NCI-H1092 treated with DMSO at 0.1 percent for 48 hours (cell line): ENCODE data around the gene ENOSF1.

ENCODE experiments used
- DNase-seq: peaks from one replicate; lab custom pipeline; 2025; lab: John Stamatoyannopoulos, UW

The ENOSF1 gene

DNA sequence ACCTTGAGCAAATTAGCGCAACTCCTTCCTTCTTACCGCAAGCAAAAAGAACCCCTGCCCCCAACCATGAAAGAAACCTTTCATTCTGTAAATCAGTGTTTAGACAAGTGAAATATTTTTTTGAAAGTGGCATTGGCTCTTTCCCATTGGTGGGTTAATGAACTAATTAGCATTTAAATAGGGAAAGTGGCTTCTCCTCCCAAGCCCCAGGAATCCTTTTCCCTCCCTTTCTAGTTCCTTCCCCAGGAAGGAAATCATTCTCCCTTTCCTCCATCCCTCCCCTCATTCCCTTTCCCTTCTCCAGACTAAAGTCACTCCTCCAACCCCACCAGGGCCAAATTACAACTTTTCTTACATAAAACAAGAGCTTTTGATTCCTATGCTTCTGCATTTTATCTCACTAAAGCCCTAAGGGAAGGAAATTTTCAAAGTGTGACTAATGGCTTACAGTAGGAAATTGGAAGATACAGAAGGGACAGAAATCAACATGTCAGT, 77.8 kb downstream of the ENOSF1 start:
- DNase-seq, result no peak

DNA sequence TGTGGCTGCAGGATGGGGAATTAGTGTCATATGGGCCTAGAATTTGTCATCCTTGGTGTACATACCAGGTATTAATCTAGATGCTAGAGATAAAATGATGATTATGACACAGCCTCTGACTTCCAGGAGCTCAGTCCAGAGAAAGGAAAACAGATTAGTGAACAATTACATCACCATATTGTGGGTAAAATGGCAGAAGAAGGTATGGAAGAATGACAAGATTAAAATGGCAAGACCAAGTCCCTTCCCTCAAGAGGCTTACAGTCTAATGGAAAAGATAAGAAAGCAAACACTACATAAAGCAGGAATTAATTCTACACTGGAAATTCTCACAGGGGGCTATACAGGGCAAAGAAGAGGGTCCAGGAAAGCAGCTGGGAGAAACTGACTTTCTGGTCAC, 80.9 kb downstream of the ENOSF1 start:
- DNase-seq, result no peak

- no peak for DNase-seq
Measured at GRCh38 chr18:629269-630150, 82.9 kb downstream of the ENOSF1 start.

GRCh38 chr18:627231-627630, 85.2 kb downstream of the ENOSF1 start:
- no peak for DNase-seq

- DNase-seq, result peak; percentile 34
Measured at GRCh38 chr18:623761-624620, 88.4 kb downstream of the ENOSF1 start.

GRCh38 chr18:622289-622688, 90.1 kb downstream of the ENOSF1 start:
- DNase-seq, result no peak

DNA sequence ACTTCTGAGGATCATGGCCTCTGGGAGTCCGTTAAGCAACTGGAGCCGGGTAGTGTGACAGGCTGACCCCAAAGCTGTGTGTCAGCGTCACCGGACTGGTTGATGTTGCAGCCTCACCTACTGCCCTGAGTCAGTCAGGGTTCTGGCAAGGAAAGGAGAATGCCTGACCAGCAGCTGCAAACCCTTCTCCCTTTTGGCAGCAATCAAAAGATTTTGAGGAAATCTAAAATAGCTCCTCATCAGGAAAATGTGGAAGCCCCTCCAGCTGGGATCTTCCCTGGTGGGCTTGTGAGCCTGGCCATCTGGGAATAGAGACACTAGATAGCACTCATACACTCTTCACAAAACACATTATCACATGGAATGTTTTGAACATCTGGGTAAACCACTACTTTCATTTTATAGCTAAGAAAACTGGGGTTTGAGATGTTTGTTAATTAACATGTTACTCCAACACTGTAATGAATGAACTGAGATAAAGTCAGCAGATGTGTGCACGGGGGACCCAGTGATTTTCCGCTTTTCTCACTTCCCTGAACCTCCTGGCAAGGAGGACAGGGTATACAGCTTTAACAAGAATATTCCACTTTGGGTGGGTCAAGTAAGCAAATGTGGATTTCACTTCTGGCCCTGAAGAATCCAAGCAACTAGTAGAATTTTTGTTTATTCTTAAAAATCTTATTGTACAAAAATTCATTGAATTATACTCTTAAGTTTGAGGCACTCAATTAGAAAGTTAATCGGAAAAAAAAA, 91.0 kb downstream of the ENOSF1 start:
- no peak for DNase-seq
